H1 (cell line): ENCODE data around the gene CEP41. TPM values are rescaled to one million over a fixed set of nuclear protein-coding genes. Genes with fewer than 3 reads are reported as not detected.

ENCODE experiments used
- CTCF ChIA-PET: fragments of 300-600 bp; sonication (Branson Sonifier 250); formaldehyde crosslinking; loops from one replicate; lab custom pipeline; 2021; ENCODE audit not compliant: partially characterized antibody; lab: Charles Lee
- POLR2A ChIA-PET: fragments of 300-600 bp; sonication (Branson Sonifier 250); formaldehyde crosslinking; loops from one replicate; lab custom pipeline; 2021; ENCODE audit warnings: inconsistent platforms; ENCODE audit not compliant: partially characterized antibody; lab: Charles Lee
- DNase-seq, 2 experiments: peaks; one replicate each; pipeline versions ENCODE4 v3.0.0 to v3.0.0-alpha.2; 2010 to 2022; ENCODE audit warnings: low spot score in 2 of 2, low read depth in 1 of 2, mixed read lengths in 1 of 2
- FAIRE-seq: peaks from 2 replicates; lab custom pipeline; 2011; peaks lifted over from hg19 to GRCh38; lab: Jason Lieb, UNC
- H2AFZ ChIP-seq: 2 replicates; pipeline ENCODE4 v1.8.1; 2012; ENCODE audit warnings: low read length, inconsistent platforms
- H2AK5ac ChIP-seq: 2 replicates; pipeline ENCODE4 v1.6.1; 2013; ENCODE audit warnings: low read depth, low read length
- H2BK120ac ChIP-seq: replicated peaks from 2 replicates; pipeline ENCODE3; 2013; ENCODE audit warnings: low read depth, low read length, inconsistent platforms
- H2BK12ac ChIP-seq: 2 replicates; pipeline ENCODE4 v1.6.1; 2013; ENCODE audit warnings: low read depth, low read length
- H2BK15ac ChIP-seq: 2 replicates; pipeline ENCODE4 v1.6.1; 2013; ENCODE audit warnings: low read length
- H2BK20ac ChIP-seq: 2 replicates; pipeline ENCODE4 v1.6.1; 2013; ENCODE audit warnings: low read length
- H2BK5ac ChIP-seq: 2 replicates; pipeline ENCODE4 v1.6.1; 2013; ENCODE audit warnings: low read depth, low read length
- H3K14ac ChIP-seq: 2 replicates; pipeline ENCODE4 v1.6.1; 2013; ENCODE audit warnings: inconsistent platforms; ENCODE audit not compliant: insufficient read length
- H3K18ac ChIP-seq: 2 replicates; pipeline ENCODE4 v1.6.1; 2013; ENCODE audit warnings: low read length; ENCODE audit errors: extremely low read depth
- H3K23ac ChIP-seq: 2 replicates; pipeline ENCODE4 v1.6.1; 2013; ENCODE audit warnings: inconsistent platforms; ENCODE audit not compliant: insufficient read length
- H3K23me2 ChIP-seq: 2 replicates; pipeline ENCODE4 v1.6.1; 2013; ENCODE audit warnings: low read depth, low read length
- H3K27ac ChIP-seq: 2 replicates; pipeline ENCODE4 v1.6.1; 2011; ENCODE audit warnings: low read depth, low read length, inconsistent platforms
- H3K27me3 ChIP-seq, 4 experiments: replicated peaks in 1 of 4; 1 replicate in 1 of 4; 2 replicates in 3 of 4; pipeline versions ENCODE4 v1.6.1 to v1.8.1; 2011 to 2013; ENCODE audit warnings: low read length in 3 of 4, mild to moderate bottlenecking in 3 of 4, inconsistent platforms in 2 of 4, mixed read lengths in 2 of 4, moderate library complexity in 1 of 4; ENCODE audit not compliant: control insufficient read depth in 3 of 4, insufficient read depth in 3 of 4; ENCODE audit errors: extremely low read depth in 1 of 4
- H3K36me3 ChIP-seq, 4 experiments: 2 replicates each; pipeline versions ENCODE4 v1.6.1 to v1.8.1; 2011 to 2013; ENCODE audit warnings: mild to moderate bottlenecking in 4 of 4, low read length in 3 of 4, moderate library complexity in 2 of 4, control low read depth in 1 of 4, inconsistent platforms in 1 of 4; ENCODE audit not compliant: insufficient read depth in 4 of 4, control insufficient read depth in 2 of 4
- H3K4ac ChIP-seq: replicated peaks from 2 replicates; pipeline ENCODE3; 2013; ENCODE audit warnings: low read length, low read depth, mixed read lengths, inconsistent platforms; ENCODE audit not compliant: insufficient read length
- H3K4me1 ChIP-seq, 4 experiments: replicated peaks in 1 of 4; 1 replicate in 1 of 4; 2 replicates in 3 of 4; pipeline versions ENCODE4 v1.6.1 to v1.8.1; 2011 to 2013; ENCODE audit warnings: low read length in 3 of 4, inconsistent platforms in 2 of 4, mixed read lengths in 1 of 4; ENCODE audit not compliant: insufficient read depth in 4 of 4, control insufficient read depth in 3 of 4
- H3K4me2 ChIP-seq, 2 experiments: 2 replicates each; pipeline versions ENCODE4 v1.6.1 to v1.8.1; 2011 to 2013; ENCODE audit warnings: low read depth in 2 of 2, low read length in 2 of 2, control low read depth in 1 of 2, inconsistent platforms in 1 of 2, mild to moderate bottlenecking in 1 of 2; ENCODE audit not compliant: insufficient read depth in 1 of 2
- H3K4me3 ChIP-seq, 4 experiments: fragments of 200-600, 300-600 bp in 1 of 4; sonication (generic), shearing (Covaris generic), sonication (Bioruptor Twin) in 1 of 4; 2 replicates each; pipeline versions ENCODE4 v1.5.1 to v1.8.1; 2011 to 2016; ENCODE audit warnings: low read length in 4 of 4, low read depth in 3 of 4, control low read depth in 2 of 4, inconsistent platforms in 2 of 4, mild to moderate bottlenecking in 2 of 4, mixed read lengths in 1 of 4, moderate library complexity in 1 of 4; ENCODE audit not compliant: insufficient read depth in 2 of 4; ENCODE audit errors: extremely low read depth in 1 of 4
- H3K56ac ChIP-seq: replicated peaks from 2 replicates; pipeline ENCODE3; 2013; ENCODE audit warnings: low read depth, mild to moderate bottlenecking, mixed read lengths, low read length, inconsistent platforms; ENCODE audit not compliant: insufficient read length
- H3K79me1 ChIP-seq: 2 replicates; pipeline ENCODE4 v1.6.1; 2013; ENCODE audit warnings: low read depth, low read length, control low read depth
- H3K79me2 ChIP-seq, 2 experiments: 2 replicates each; pipeline versions ENCODE4 v1.6.1 to v1.8.1; 2012 to 2013; ENCODE audit warnings: low read length in 2 of 2, mild to moderate bottlenecking in 2 of 2, inconsistent platforms in 1 of 2; ENCODE audit not compliant: insufficient read depth in 2 of 2, control insufficient read depth in 1 of 2
- H3K9ac ChIP-seq, 4 experiments: replicated peaks in 1 of 4; 1 replicate in 1 of 4; 2 replicates in 3 of 4; pipeline versions ENCODE4 v1.6.1 to v1.8.1; 2011 to 2013; ENCODE audit warnings: low read depth in 3 of 4, low read length in 3 of 4, control low read depth in 2 of 4, mild to moderate bottlenecking in 2 of 4, moderate library complexity in 2 of 4, inconsistent platforms in 1 of 4; ENCODE audit errors: extremely low read depth in 1 of 4
- H3K9me3 ChIP-seq, 2 experiments: 2 replicates each; pipeline versions ENCODE4 v1.6.1 to v1.8.1; 2012 to 2013; ENCODE audit warnings: mild to moderate bottlenecking in 2 of 2, moderate library complexity in 2 of 2, control low read depth in 1 of 2, inconsistent platforms in 1 of 2, low read depth in 1 of 2, low read length in 1 of 2, mixed read lengths in 1 of 2; ENCODE audit not compliant: insufficient read depth in 2 of 2
- H4K20me1 ChIP-seq, 2 experiments: replicated peaks in 1 of 2; 2 replicates each; pipeline versions ENCODE3 to v1.8.1; 2011 to 2013; ENCODE audit warnings: inconsistent platforms in 2 of 2, low read length in 2 of 2, mild to moderate bottlenecking in 1 of 2; ENCODE audit not compliant: insufficient read depth in 2 of 2, control insufficient read depth in 1 of 2
- H4K5ac ChIP-seq: 2 replicates; pipeline ENCODE4 v1.6.1; 2013; ENCODE audit warnings: low read length, low read depth, mixed read lengths, inconsistent platforms; ENCODE audit not compliant: insufficient read length
- H4K8ac ChIP-seq: 2 replicates; pipeline ENCODE4 v1.8.0; 2013; ENCODE audit warnings: mild to moderate bottlenecking, moderate library complexity, low read length, inconsistent platforms; ENCODE audit not compliant: insufficient read depth; ENCODE audit errors: extremely low read depth
- H4K91ac ChIP-seq: replicated peaks from 2 replicates; pipeline ENCODE3; 2013; ENCODE audit warnings: low read length, mixed read lengths, inconsistent platforms; ENCODE audit not compliant: insufficient read length
- CEBPB ChIP-seq: IDR thresholded peaks from 2 replicates; pipeline ENCODE4 v1.6.1; 2012; ENCODE audit warnings: low read depth, low read length
- CHD1 ChIP-seq: IDR thresholded peaks from 2 replicates; pipeline ENCODE4 v1.6.1; 2012; ENCODE audit warnings: low read depth, low read length, improper control_type of control experiment
- CTBP2 ChIP-seq: IDR thresholded peaks from 2 replicates; pipeline ENCODE4 v1.7.0; 2011; ENCODE audit warnings: borderline replicate concordance, mild to moderate bottlenecking, moderate library complexity, mixed read lengths, low read length; ENCODE audit not compliant: insufficient read depth, insufficient read length
- FOSL1 ChIP-seq: IDR thresholded peaks from 2 replicates; pipeline ENCODE4 v1.6.1; 2011; ENCODE audit warnings: mild to moderate bottlenecking, low read depth, low read length, moderate library complexity; ENCODE audit not compliant: insufficient read depth
- JUND ChIP-seq: IDR thresholded peaks from 2 replicates; pipeline ENCODE4 v1.6.1; 2011; ENCODE audit warnings: mild to moderate bottlenecking, improper control_type of control experiment, low read length
- MAFK ChIP-seq: IDR thresholded peaks from 2 replicates; pipeline ENCODE4 v1.6.1; 2012; ENCODE audit warnings: low read depth, mild to moderate bottlenecking, improper control_type of control experiment, low read length
- NANOG ChIP-seq: IDR thresholded peaks from 2 replicates; pipeline ENCODE4 v1.6.1; 2011; ENCODE audit warnings: low read length, low read depth, mild to moderate bottlenecking, inconsistent platforms; ENCODE audit not compliant: insufficient read depth, poor library complexity, severe bottlenecking
- NRF1 ChIP-seq: IDR thresholded peaks from 2 replicates; pipeline ENCODE4 v1.6.1; 2011; ENCODE audit warnings: mild to moderate bottlenecking, low read depth, low read length, improper control_type of control experiment
- POLR2A ChIP-seq, 2 experiments: IDR thresholded peaks; 1 replicate in 1 of 2; 2 replicates in 1 of 2; pipeline ENCODE4 v1.6.1; 2011; ENCODE audit warnings: low read depth in 2 of 2, low read length in 2 of 2, mild to moderate bottlenecking in 2 of 2; ENCODE audit errors: control extremely low read depth in 1 of 2
- POLR2AphosphoS5 ChIP-seq: IDR thresholded peaks from 2 replicates; pipeline ENCODE4 v1.6.1; 2011; ENCODE audit warnings: low read depth, low read length
- TEAD4 ChIP-seq: IDR thresholded peaks from 2 replicates; pipeline ENCODE4 v1.6.1; 2012; ENCODE audit warnings: low read depth, low read length, inconsistent platforms, mixed read lengths
- WGBS, 2 experiments: shearing (Covaris generic) in 1 of 2; methylation state at CpG; one replicate each; pipeline versions ENCODE4 v1.1.6 to v1.1.7; 2013 to 2015; ENCODE audit warnings: low lambda C conversion rate in 2 of 2, mixed read lengths in 2 of 2, inconsistent platforms in 1 of 2, low coverage in 1 of 2, missing lambda C conversion rate in 1 of 2; ENCODE audit not compliant: insufficient replicate concordance in 2 of 2, insufficient coverage in 1 of 2, insufficient read length in 1 of 2; ENCODE audit errors: extremely low coverage in 1 of 2, missing lambda C conversion rate in 1 of 2; 5-methylcytosine and 5-hydroxymethylcytosine counted together
- polyA plus RNA-seq, 7 experiments: library from polyadenylated mRNA; depleted of rRNA in 3 of 7; stranded (reverse) in 5 of 7; unstranded in 2 of 7; fragments of >200 nt in 5 of 7; fragments of 200-250 nt in 2 of 7; gene quantifications; 1 replicate in 5 of 7; 2 replicates in 1 of 7; 4 replicates in 1 of 7; pipeline versions ENCODE4 v1.2.1 to v1.2.3, GENCODE V29; 2011 to 2013; ENCODE audit warnings: missing spikeins in 2 of 7, mixed read lengths in 2 of 7
- total RNA-seq: library from RNA; stranded (reverse); fragmentation: NEBNext Ultra II Directional; extraction: Animal tissue kit (Norgen Biotek cat#: 25700); gene quantifications from 2 replicates; pipeline ENCODE4 v1.2.1, GENCODE V29; 2021
- TF ChIP-seq, protein P1 (sequence below): IDR thresholded peaks from 2 replicates; pipeline ENCODE4 v1.6.1; 2012; ENCODE audit warnings: low read length, inconsistent platforms

Gene CEP41
- total and polyA plus RNA-seq, 2 of the 8 experiments (the other 6 are each of a cell fraction or from before 2014, with no cell fraction given) = 9.3 to 12.8 TPM

- peaks cover 0 to 2% (median 0%) of the 10 kb centered on the region in 4 experiments; a peak in 2 of 7 replicates for H3K4me1 ChIP-seq
- no peak overlapping the region for H4K8ac ChIP-seq
- H3K56ac ChIP-seq = no peak overlapping the region
- H4K91ac ChIP-seq = no peak overlapping the region
- H3K9me3 ChIP-seq = no peaks in the 10 kb centered on the region
- H2AFZ ChIP-seq = no peak overlapping the region
- H3K4ac ChIP-seq = no peak overlapping the region
- H3K23me2 ChIP-seq = no peaks in the 10 kb centered on the region
- no peaks in the 10 kb centered on the region for H3K79me1 ChIP-seq
- H2BK20ac ChIP-seq = no peak overlapping the region
- no peak overlapping the region for H2BK15ac ChIP-seq
- H4K20me1 ChIP-seq = no peaks in the 10 kb centered on the region
- ChIA-PET CTCF (interaction anchor here (1.1 kb wide), 1 partner anchor 181 kb away, joined by 3 read pairs; no protein-coding TSS in a partner anchor), POLR2A (interaction anchor here (1.0 kb wide), 1 partner anchor 147 kb away, joined by 5 read pairs; no protein-coding TSS in a partner anchor)
- H3K23ac ChIP-seq = no peak overlapping the region
- H2AK5ac ChIP-seq = no peak overlapping the region
- no peak overlapping the region for H3K14ac ChIP-seq
- no peak overlapping the region for H2BK12ac ChIP-seq
- H2BK5ac ChIP-seq = no peak overlapping the region
- DNase-seq (no peak), FAIRE-seq (no peak)
- H2BK120ac ChIP-seq = no peak overlapping the region
- no peak overlapping the region for H4K5ac ChIP-seq
- no peak overlapping the region for H3K18ac ChIP-seq
- H3K4me2 ChIP-seq = no peak overlapping the region
- no peaks in the 10 kb centered on the region for H3K27me3 ChIP-seq
- WGBS, 2 experiments = 89% methylated on average over 4 of the region's 4 CpGs; no CpG with 5 or more reads in 1 of the 2 experiments
- no peaks in the 10 kb centered on the region for H3K79me2 ChIP-seq
- no peak overlapping the region for H3K4me3 ChIP-seq
- no peak overlapping the region for H3K9ac ChIP-seq
- no peak overlapping the region for H3K27ac ChIP-seq
- H3K36me3 ChIP-seq = no peaks in the 10 kb centered on the region
- TF ChIP-seq NRF1 (no peak), CEBPB (no peak), MAFK (no peak), CTBP2 (no peak), JUND (no peak), NANOG (no peak), FOSL1 (no peak), CHD1 (no peak), POLR2AphosphoS5 (no peak), POLR2A (IDR thresholded peaks at IDR 0.05; ENCODE audit: control extremely low read depth in 1 of 2, low read depth in 2 of 2, low read length in 2 of 2) (no peak), TEAD4 (no peak)
- TF ChIP-seq, protein P1, sequence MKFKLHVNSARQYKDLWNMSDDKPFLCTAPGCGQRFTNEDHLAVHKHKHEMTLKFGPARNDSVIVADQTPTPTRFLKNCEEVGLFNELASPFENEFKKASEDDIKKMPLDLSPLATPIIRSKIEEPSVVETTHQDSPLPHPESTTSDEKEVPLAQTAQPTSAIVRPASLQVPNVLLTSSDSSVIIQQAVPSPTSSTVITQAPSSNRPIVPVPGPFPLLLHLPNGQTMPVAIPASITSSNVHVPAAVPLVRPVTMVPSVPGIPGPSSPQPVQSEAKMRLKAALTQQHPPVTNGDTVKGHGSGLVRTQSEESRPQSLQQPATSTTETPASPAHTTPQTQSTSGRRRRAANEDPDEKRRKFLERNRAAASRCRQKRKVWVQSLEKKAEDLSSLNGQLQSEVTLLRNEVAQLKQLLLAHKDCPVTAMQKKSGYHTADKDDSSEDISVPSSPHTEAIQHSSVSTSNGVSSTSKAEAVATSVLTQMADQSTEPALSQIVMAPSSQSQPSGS = no peak
Observed at GRCh38 chr7:130420943-130421578, 19.8 kb downstream of the CEP41 start.
